Activated CD8-positive, alpha-beta memory T cell treated with anti-CD3 and anti-CD28 coated beads, Interleukin-2, amount 50 U/mL, for 48 hours (primary cell): ENCODE measurements around the gene ATP2B1.

ENCODE experiments used
- DNase-seq: peaks from one replicate; pipeline ENCODE4 v3.0.0-alpha.2; 2020

Gene ATP2B1

DNA sequence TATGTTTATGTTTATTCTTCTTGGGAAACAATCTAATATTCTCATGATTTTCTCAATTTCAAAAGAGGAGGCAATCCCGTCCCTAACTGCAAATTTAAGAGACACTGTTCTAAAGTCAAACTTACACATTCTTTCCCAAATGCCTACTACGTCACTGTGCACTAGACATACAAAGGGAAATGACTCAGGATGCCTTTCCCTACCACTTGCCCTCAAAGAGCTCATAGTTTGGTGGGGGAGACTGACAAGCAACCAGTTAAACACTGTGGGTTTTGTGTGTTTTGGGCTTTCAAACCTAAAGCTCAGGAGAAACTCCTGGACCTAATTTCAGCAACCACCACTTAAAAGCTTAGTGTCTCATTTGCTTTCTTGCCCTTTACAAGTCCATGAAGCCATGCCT is 58.4 kb downstream of the ATP2B1 start:
- DNase-seq = no peak

DNA sequence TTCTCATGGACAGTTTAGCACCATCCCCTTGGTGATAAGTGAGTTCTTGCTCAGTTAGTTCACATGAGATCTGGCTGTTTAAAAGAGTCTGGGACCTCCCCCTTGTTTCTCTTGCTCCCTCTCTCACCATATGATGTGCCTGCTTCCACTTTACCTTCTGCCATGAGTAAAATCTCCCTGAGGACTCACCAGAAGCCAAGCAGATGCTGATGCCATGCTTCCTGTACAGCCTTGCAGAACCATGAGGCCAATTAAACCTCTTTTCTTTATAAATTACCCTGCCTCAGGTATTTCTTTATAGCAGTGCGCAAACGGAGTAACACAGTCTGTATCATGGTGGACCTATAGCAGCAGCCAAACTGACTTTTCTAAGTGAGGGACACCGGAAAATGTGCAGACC is 58.8 kb downstream of the ATP2B1 start:
- DNase-seq = no peak

DNA sequence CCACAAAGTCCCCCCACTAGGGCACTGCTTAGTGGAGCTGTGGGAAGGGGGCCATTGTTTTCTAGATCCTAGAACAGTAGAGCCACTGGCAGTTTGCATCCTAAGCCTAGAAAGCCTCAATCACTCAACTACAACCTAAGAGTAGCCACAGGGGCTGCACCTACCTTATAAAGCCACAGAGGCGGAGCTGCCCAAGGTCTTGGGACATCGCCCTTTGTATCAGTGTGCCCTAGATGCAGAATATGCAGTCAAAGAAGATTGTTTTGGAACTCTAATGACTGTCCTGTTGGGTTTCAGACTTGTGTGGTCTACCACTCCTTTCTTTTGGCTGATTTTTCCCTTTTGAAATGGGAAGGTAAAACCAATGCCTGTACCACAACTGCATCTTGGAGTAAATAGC is 59.5 kb downstream of the ATP2B1 start:
- no peak for DNase-seq

DNA sequence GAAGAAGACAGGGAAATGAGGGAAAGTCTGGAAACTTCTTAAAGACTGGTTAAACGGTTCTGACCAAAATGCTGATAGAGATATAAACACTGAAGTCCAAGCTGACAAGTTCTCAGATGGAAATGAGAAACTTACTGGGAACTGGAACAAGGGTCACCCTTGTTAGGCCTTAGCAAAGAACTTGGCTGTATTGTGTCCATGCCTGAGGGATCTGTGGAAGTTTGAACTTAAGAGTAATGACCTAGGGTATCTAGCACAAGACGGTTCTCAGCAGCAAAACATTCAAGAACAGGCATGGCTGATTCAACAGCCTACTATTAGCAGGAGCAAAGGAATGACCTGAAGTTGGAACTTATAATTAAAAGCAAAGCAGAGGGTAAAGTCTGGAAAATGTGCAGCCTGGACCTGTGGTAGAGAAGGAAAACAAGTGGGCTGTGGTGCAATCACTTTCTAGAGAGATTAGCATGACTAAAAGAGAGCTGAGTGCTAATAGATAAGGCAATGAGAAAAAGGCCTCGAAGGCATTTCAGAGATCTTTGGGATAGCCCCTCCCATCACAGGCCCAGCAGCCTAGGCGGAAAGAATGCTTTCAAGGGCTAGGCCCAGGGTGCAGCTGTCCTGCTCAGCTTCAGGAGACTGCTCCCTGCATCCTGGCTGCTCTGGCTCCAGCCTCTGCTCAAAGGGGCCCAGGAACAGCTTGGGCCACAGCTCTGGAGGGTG is 60.3 kb downstream of the ATP2B1 start:
- no peak for DNase-seq

DNA sequence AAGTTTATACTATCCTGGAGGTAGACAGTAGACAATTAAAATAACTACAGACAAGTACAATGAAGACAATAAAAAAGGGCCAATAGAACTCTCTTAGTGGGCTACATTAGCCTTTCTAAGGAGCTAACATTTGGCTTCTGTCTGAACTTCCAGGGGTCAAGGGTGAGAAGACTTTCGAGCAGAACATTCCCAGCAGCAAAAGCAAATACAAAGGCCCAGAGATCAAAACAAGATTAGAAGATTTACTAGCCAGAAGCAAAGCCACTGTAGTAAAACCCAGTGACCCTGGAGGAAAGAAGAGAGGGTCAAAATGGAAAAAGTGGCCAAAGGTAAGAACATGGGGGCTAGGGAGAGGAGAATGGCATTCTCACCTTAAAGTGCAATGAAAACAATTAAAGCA is 63.2 kb downstream of the ATP2B1 start:
- DNase-seq = no peak

DNA sequence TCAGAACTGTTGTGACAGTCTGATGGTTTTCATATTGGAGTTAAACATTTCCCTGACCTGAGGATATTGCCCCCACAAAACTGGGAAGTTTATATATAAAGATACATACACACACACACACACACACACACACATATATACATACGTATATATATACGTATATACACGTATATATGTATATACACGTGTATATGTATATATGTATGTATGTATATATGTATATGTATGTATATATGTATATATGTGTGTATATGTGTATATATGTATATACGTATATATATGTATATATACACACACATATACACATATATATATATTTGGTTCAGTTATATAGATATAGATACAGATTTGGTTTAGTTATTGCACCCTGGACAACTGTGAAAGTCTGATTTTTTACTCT is 65.7 kb downstream of the ATP2B1 start:
- no peak for DNase-seq

DNA sequence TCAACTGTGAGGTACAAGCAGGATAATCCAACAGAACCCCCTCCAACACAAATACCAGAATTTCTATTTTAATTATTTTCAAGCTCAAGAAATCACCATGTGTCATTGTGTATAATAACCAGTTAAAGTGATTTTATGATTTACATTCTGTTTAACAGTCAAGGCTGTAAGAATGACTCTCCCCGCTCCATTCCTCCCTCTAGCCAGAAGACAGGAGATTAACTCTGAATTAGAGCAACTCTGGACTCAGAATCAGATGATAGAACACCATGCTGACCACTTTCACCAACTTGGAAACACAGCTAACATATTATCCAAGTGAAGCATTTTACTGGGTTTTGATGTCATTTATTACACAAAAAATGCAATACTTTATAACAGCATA is 71.9 kb downstream of the ATP2B1 start:
- no peak for DNase-seq

DNA sequence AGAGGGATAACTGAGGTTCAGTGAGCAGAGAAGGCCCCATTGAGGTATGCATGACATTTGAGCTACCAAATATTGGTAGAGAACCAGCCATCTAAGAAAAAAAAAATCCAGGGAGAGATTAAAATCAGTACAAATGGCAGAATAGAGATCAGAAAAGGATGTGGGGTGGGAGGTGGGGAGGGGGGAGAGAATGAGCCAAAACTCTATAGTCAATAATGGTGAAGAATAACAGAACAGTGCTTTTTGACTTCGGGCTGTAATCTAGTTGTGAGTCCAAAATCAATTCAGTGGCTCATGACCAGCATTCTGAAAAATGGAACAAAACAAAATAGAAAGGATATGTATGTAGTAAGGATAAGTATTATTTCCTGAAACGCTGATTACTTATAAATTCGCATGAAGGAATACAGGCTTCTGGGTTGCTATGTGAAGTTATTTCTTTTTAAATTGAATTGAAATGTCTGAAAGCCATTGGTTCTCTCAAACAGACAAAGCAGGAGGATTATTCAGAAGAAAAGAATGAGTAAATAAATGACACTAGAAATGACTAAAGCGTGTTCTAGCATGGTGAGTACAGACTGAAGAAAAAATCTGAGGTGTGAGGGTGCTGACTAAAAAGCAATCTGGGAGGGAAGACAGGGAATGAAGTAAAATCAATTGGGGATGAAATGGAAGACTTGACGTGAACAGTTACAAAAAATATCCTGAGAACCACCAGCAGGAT is 72.4 kb downstream of the ATP2B1 start:
- no peak for DNase-seq

DNA sequence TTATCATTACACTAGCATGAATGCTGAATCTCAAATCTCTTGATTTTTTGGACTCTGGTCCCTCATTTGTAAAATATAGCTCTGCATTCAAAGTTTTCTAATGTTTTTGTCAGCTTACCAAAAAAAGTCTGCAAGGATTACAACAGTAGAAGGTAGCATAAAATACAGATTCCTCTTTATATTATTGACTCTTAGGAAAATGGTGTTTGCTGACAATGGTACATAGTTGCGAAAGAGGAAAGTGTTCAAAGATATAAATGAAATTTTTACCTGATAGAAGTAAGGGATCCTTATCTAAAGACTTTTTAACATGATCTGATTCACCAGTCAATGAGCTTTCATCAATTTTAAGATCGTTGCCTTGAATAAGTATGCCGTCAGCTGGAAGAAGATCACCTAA is 74.1 kb downstream of the ATP2B1 start:
- no peak for DNase-seq

DNA sequence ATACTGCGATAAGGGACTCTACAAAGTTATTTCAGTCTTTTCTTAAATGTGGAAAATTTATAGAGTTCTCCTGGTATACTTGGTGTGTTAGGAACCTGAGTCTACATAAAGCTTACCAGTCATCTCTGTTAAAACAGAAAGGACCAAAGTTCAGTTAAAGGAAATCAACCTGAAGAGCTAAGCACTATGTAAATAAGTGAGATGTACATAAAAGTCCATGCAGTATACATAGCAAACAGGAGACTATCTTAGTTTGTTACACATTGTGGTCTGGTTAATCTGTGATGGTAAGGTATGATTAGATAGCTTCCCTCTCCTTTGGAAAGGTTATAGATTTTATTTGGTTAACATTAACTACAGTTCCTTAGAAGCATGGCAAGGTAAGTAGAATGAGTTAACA is 75.9 kb downstream of the ATP2B1 start:
- DNase-seq = no peak

DNA sequence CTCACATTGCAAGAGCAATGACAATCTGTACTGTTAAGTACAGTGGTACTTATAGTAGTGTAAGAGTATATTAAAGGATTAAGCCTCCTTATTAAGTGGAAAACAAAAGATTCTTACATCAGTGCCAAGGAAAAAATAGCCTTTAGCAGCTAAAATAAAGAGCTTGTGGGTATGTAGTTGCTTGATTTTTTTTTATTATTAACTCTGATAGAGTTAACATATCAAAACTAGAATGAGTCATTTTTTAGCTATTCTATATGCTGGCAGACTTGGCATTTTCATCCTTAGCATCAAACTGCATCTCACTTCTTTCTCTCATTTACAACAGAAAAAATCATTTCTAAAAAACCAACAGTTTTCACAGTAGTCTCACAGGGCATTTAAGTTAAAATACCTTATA is 86.5 kb downstream of the ATP2B1 start:
- no peak for DNase-seq

DNA sequence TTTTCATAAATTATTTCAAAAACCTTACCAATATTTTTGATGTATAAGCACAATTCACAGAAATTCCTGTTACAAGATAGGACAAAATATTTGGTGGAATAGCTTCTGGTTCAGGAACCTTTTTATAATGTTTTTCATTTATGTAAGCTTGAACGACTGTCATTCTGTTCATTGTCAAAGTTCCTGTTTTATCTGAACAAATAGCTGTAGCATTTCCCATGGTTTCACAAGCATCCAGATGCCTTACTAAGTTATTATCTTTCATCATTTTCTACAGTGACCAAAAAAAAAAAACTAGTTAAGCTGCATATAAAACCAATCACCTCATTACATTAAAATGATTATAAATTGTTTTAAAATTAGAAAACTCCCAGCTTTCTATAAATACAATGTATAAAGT is 87.1 kb downstream of the ATP2B1 start:
- DNase-seq = no peak

DNA sequence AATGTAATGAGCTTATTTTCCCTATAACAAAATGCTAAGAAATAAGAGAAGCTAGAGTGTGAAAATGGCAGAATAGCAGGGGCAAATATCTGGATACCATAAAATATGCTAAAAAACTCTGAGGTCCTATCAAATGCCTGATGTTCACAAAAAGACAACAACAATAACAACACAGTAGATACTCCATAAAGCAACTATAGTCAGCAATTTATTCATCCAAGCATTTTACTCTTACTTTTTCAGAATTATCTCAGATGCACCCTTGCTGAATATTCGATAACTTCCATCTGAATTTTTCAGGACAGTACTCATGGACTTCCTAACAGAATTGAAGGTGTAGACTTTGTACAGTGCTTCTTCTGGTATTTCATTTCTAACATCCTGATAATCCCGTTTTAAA is 88.9 kb downstream of the ATP2B1 start:
- no peak for DNase-seq

DNA sequence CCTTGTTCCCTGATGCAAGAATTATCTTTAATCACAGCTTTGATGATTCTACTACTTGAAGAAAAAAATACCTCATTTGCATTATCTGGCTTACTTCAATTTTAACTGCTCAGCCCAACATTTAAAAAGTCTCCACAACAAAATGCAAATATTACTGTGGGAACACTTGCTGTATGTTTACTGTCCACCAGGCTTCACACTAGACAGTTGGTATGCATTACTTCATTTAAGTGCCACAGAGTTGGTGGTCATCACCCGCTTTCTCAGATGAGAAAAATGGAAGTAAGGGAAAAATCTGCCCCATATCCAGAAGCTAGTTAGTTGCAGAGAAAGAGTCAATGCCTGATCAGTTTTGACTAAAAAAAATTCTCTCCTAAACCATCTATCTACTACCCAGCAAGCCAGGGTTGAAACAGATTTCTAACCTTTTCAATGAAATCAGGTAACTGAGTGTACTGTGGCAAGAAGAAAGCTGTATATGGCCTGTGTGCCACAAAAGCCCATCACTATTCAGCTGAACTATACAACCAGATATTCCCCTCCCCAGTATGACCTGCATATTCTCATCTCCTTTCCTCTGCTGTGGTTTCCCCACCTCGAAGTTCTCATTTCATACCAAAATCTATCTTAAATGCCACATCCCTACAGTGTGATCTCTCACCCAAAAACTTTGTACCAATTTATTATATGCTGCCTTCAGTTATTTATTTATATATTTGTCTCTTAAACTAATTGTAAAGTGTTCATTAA is 90.3 kb downstream of the ATP2B1 start:
- no peak for DNase-seq

DNA sequence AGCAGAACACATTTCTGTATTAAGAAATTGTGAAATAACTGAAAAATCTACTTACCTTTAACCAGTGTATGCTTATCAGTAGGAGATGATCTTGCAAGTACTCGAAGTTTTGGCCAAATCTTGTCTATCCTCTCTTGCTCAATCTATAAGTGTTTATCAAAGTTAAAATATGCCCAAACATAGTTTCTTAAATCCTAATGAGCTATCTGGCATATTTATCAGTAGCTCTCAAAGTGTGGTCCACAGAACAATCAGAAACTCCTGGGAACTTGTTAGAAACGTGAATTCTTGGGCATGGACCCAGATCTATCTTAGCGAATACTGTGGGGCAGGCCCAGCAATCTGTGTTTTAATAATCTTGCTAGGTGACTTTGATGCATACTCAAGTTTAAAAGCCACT is 98.3 kb downstream of the ATP2B1 start:
- no peak for DNase-seq

DNA sequence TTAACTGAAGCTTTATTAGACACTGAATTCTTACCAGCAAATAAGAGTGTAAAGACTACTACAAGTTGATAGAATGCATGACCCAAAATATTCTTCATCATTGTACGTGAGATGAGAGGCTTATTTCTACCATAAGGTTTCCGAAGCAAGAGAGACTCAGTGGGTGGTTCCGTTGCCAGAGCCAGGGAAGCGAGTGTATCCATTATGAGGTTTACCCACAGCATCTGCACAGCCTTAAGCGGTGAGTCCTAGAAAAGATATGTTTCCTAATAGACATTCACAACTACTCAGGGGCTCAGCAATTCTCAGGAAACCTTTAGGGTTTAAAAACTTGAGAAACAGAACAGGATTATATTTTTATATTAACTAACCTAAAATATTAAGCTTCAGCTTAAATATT is 105.0 kb downstream of the ATP2B1 start:
- no peak for DNase-seq

DNA sequence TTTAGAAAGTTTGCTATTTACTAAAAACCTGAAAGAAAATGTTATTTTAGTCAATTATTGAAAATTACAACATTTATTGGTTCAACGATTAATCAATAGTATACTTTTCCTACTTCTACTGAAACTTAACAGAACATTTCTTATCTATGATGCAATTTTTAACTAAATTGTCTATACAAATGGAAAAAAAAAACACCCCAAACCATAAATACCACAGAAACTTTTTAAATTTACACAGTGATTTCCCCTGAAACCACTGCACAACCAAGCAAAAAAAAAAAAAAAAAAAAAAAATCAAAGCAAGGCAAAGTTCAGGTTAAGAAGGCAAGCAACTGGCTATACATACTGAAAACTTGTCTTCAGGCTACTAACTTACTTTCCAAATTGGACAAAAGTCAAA is 110.9 kb downstream of the ATP2B1 start:
- DNase-seq = no peak

DNA sequence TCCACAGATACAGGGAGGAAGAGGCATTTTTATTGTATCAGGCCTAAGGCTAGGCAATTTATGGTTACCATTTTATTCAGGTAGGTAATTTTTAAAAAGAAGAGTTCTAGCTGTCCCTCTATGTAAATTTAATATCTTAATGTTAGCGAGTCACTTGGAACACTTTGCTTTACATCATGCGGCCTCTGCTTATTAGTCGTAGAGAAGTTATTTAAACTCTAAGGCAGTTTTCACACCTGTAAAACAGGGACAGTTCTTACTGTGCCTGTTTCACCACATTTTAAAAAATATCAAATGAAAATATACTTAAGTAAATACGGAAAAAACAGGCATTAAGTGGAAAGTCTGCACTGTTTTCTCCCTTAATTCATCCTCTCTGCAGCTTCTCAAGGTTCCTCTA is 111.4 kb downstream of the ATP2B1 start:
- DNase-seq = no peak

DNA sequence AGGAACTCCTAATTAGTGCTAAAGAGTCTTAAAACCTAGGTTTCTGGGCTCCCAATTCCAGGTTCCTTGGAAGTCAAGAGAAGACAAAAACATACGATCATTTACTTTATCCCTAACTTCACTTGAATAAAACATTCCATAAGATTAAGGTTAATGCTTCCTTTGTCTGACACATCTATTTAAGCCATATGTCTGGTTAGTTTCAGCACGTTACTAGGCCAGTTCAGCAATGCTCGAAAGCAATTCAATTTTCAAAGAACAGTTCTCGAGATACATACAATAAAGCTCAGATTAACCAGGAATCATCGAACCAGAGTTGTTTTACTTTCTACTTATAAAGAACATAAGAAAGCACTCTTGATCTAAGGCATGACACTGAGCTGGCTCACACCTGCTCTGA is 114.8 kb downstream of the ATP2B1 start:
- DNase-seq = no peak

DNA sequence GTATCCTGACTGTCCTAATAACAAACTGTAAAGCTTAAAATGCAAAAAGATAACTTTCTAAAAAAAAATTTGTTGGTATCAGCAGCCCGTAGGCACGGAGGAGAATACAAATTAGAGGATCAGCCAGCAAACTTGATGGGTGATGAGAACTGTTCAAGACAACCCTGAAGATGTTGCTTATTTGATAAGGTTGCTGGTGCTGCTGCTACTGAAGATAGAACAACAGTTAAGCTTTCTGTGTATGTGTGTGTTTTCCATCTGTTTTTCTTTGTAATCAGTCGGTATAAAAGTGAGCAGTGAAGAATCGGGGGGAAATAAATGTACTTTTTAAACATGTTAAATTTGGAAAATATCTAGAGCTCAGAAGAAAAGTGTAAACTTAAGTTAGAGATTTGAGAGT is 115.4 kb downstream of the ATP2B1 start:
- no peak for DNase-seq

DNA sequence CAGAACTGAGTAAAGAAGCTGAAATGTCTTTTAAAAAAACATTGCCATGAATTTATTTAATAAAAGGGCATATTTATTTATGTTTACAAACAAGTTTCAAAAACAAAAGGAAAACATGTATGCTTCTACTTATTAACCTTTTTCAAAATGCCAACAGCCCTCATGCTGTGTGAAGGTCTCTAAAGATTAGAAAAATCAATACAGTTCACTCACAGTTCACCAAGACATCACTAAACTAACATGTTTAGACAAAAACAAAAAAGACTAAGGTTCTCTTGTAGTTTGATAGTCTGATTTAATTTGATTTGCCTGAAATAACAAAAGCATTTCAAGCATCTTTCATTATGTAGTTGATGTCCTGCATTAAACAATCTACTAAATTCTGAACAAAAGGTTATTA is 118.9 kb downstream of the ATP2B1 start:
- DNase-seq = no peak

DNA sequence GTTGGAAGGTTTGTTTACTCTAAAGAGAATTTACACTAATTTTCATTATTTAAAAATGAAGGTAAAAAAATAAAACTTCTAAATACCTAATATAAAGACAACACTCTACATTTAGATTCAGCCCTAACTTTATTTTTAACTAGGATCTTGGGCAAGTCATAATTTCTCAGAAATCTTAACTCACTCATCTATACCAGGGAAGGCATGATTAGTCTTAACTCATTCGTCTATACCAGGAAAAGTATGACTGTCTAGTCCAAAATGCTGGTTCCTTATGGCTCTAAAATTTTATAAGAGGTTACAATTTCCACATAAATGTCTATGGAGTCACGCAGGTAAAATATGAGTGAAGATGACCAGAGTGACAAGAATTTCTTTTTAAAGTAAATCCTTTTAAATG is 130.1 kb downstream of the ATP2B1 start:
- DNase-seq = no peak

DNA sequence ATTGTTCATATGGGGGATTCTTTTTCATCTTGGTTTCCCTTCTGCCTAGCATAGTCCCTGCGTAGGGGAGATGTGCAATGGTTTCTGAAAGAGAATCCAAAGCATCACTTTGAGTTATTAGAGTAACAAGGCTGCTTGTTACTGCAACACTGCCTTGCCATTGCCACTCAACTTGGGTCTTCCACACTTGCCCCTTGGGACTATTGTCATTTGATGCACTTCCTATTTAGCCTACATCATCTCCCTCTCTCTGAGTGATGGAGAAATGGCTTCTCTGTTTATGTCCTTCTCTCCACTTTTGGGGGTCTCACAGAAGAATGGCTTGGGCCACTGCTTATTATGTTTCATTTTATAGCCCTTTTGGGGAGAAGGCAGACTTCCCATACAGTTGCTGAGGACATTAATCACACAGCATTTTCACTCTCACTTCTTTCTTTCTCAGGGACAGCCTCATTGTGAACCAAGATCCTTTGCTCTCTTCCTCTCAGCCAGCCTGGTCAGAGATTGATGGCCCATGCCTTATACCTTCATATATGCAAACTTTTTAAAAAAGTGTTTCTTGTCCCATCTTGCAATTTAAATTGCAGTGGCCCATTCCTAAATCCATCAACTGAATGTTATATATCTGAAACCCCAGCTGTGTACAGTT is 131.9 kb downstream of the ATP2B1 start:
- DNase-seq = no peak

DNA sequence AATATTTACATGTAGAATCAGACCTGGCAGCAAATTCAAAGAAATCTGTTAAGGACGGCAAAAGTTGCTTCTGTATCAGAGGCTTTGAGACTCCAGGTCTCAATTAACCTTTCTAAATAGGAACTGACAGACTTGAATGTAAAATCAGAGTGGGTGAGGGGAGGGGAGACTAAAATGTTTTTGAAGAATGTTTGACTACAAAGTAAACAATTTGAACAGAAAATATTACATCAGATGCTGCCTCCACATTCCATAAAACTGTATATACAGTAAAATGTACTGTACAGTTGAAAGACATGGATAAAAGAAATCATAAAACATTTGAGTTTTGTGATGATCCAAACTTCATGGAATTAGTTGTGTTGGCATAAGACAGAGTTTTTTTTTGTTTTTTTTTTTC is 133.3 kb downstream of the ATP2B1 start:
- no peak for DNase-seq
